Astrocyte (in vitro differentiated cells and primary cell): ENCODE results near the gene RANBP17.

Source experiments
- CTCF ChIP-seq: IDR thresholded peaks from 2 replicates; pipeline ENCODE4 v1.5.1; 2011; ENCODE audit warnings: low read depth, mild to moderate bottlenecking, inconsistent platforms, low read length, moderate library complexity; ENCODE audit not compliant: insufficient read depth
- EZH2 ChIP-seq: IDR thresholded peaks from 2 replicates; pipeline ENCODE4 v1.6.1; 2012; ENCODE audit warnings: mild to moderate bottlenecking, low read length, inconsistent platforms; ENCODE audit not compliant: insufficient read depth

GRCh38 chr5:170860415-170860814, 1.4 kb upstream of the RANBP17 start:
- TF ChIP-seq CTCF = no peak
- TF ChIP-seq EZH2 = no peak
